ENCODE results near the gene TP53TG3D.
"Not testable (repeated sequence)": the region's sequence is repeated elsewhere in the genome, so short reads cannot be mapped to it uniquely, and the experiment has no call there.

Gene TP53TG3D, protein sequence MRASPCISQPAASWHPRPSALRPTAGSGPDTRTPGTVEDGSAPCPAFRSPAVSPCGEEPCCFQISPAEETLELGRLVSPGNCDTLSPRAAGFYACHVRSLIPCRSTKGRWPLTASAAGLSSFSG

DNA sequence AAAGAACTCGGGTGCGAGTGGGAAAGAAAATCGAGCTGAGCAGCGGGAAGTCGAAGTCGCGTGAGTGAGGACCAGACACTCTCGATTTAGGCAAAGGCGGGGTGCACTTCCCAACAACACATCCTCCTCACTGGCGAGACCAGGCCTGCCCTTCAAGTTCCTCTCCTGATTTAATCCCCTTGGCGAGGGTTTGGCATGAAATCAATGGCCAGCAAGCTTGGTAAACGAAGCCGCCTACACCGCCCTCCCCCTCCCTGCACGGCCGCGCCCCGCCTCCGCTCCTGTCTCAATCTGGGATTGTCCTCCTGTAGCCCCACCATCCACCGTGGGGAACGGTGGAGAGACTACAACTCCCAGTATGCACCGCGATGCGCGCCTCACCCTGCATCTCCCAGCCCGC lies at the start of gene TP53TG3D:
TP53TG3D (plus strand) TSS at position 301 of the 400 bp plus-strand sequence; CDS start at position 369, 68 bp downstream.
- DNase-seq = not testable (repeated sequence)

DNA sequence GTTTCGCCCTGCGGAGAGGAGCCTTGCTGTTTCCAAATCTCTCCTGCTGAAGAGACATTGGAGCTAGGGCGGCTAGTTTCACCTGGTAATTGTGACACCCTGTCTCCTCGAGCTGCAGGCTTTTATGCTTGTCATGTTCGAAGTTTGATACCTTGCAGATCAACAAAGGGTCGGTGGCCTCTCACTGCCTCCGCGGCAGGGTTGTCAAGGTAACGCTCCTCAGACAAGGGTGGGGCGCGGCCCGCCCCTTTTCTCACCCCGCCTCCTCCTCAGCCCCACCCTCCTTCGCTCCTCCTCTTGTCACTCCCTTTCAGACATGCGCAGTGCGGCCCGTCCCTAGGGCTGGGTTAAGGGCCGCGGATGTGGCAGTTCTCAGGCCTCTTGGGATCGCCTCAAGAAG lies 421 bp downstream of the TP53TG3D start:
- not testable (repeated sequence) for DNase-seq

DNA sequence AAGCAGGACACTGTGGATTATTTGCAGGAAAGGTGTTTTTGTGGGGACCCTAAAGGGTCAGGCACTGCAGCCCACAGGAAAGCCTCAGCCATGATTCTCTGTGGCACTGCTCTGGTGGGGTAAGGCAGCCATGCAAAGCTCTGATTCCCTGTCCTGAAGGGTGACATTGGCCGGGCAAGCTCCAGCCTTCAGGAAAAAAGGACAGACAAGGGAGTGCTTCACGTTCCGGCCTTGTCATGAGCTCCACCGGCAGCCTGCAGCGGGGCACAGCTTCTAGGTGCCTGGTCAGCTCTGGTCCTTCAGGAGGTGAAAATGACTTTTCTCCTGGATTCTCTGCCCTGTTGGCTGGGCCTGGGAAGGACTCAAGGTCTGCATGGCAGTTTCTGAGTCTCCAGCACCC lies 8.4 kb downstream of the TP53TG3D start:
- DNase-seq = peak; percentile 4

DNA sequence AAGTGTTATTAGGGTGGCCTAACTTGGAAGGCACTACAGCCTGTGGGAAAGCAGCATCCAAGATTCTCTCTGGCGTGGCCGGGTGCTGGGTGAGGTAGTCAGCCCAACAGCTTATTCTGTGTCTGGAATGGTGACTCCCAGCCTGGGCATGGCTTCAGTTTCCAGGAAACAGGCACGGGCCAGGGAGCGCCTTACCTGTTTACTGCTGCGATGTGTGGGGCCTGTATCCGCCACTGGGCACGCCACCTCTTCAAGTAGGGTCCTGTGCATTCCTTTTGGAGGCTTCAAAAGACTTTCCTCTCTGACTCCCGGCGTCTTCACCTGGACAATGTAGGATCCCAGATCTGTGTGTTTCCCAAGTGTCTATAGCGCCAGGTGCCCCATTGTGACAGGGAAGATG lies 10.5 kb downstream of the TP53TG3D start:
- not testable (repeated sequence) for DNase-seq

DNA sequence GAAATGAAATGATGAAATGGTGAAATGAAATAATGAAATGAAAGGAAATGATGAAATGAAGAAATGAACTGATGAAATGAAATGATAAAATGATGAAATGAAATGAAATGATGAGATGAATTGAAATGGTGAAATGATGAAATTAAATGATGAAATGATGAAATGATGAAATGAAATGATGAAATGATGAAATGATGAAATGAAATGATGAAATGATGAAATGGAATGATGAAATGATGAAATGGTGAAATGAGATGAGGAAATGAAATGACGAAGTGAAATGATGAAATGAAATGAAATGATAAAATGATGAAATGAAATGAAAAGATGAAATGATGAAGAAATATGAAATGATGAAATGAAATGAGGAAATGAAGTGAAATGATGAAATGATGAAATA lies 28.8 kb downstream of the TP53TG3D start:
- not testable (repeated sequence) for DNase-seq

DNA sequence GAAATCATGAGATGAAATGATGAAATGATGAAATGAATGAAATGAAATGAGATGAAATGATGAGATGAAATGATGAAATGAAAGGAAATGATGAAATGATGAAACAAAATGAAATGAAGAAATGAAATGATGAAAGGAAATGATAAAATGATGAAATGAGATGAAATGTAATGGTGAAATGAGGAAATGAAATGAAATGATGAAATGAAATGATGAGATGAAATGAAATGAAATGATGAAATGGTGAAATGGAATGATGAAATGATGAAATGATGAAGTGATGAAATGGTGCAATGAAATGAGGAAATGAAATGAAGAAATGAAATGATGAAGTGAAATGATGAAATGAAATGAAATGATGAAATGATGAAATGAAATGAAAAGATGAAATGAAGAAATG lies 29.9 kb downstream of the TP53TG3D start:
- not testable (repeated sequence) for DNase-seq

DNA sequence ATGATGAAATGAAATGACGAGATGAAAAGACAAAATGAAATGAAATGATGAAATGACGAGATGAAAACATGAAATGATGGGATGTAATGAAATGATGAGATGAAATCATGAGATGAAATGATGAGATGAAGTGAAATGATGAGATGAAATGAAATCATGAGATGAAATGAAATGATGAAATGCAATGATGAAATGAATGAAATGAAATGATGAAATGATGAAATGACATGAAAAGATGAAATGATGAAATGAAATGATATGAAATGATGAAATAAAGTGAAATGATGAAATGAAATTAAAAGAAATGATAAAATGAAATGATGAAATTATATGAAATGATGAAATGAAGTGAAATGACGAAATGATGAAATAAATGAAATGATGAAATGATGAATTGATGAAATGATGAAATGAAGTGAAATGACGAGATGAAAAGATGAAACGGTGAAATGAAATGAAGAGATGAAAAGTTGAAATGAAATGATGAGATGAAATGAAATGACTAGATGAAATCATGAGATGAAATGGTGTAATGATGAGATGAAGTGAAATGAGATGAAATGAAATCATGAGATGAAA lies 30.9 kb downstream of the TP53TG3D start:
- DNase-seq = not testable (repeated sequence)

DNA sequence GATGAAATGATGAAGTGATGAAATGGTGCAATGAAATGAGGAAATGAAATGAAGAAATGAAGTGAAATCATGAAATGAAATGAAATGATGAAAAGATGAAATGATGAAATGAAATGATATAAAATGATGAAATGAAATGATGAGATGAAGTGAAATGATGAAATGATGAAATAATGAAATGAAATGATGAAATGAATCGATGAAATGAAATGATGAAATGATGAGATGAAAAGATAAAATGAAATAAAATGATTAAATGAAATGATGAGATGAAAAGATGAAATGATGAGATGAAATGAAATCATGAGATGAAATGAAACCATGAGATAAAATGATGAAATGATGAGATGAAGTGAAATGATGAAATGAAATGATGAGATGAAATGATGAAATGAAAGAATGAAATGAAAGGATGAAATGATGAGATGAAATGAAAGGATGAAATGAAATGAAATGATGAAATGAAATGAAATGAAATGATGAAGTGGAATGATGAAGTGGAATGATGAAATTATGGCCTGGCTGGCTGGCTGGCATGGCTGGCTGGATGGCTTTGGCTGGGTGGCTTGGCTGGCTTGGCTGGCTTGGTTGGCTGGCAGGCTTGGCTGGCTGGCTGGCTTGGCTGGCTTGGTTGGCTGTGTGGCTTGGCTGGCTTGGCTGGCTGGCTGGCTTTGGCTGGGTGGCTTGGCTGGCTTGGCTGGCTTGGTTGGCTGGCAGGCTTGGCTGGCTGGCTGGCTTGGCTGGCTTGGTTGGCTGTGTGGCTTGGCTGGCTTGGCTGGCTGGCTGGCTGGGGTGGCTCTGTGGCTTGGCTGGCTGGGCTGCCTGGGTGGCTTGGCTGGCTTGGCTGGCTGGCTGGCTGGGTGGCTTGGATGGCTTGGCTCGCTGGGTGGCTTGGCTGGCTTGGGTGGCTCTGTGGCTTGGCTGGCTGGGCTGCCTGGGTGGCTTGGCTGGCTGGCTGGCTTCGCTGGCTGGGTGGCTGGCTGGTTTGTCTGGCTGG lies 32.0 kb downstream of the TP53TG3D start:
- not testable (repeated sequence) for DNase-seq

DNA sequence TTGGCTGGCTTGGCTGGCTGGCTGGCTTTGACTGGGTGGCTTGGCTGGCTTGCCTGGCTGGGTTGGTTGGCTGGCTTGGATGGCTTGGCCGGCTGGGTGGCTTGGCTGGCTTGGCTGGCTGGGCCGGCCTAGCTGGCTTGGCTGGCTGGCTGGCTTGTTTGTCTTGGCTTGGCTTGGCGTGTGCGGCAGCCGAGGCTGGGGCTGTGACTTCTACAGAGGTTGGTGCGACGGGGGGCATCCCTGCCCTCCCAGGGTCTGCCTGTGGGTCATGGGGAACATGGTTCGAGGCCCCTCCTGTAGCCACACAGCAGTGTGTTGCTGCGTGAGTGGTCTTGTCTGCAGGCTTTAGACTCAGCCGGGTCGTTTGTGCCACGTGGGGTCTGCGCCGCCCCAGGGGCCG lies 33.1 kb downstream of the TP53TG3D start:
- not testable (repeated sequence) for DNase-seq

DNA sequence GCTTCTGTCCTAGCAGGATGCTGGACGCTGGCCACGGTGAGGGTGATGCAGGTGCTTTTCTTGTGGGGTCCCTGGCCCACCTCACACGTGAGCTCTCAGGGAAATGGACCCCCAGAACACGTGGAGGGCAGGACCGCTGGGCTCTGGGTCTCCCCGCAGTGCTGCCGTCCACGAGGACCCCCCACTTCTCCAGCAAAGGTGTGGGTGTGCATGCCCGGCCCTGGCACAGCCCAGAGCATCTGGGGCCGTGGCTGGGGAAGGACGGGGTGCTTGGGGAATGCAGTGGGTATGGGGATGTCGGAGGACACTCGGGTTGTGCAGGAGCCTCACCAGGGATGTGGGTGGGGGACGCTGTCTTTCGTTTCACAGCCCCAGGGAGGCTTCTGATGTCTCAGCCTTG lies 34.7 kb downstream of the TP53TG3D start:
- DNase-seq = not testable (repeated sequence)

DNA sequence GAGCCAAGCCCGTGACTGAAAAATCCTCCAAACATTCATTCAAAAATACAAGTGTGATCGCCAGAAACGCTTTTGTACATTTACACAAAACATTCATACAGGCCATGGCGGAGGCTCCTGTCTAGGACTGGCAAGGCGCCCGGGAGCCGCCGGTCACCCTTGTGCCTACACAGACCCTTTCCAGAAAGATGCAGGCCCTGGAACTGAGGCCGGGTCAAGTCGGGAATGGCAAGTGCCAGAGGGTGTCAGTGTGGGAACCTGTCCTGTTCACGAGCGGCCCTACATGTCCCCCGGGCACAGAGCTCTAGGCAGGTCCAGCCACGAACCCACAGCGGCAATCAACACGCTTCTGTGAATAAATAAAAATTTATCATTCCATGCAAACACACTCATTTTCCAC lies 36.1 kb downstream of the TP53TG3D start:
- not testable (repeated sequence) for DNase-seq

DNA sequence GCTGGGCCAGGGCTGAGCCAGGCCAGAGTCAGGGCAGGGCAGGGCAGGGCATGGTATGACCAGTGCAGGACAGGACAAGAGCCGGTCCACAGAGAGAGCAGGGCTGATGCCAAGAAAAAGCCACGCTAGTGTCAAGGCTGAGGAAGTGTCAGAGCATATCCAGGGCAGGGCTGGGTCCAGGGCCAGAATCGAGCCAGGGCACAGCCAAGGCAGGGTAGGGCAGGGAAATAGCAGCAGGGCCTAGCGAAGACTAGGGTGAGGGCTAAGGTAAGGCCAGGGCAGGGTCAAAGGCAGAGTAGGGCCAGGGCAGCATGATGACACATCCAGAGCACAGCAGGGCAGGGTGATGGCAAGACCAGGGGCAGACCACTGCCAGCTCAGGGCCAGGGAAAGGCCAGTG lies 49.7 kb downstream of the TP53TG3D start:
- not testable (repeated sequence) for DNase-seq
